Stomach (tissue), 9 donors: ENCODE data around the gene ADGRD1. TPM values are rescaled to one million over a fixed set of nuclear protein-coding genes. Genes with fewer than 3 reads are reported as not detected.

Source experiments
- DNase-seq, 2 donors: peaks; one replicate each; pipeline versions ENCODE4 v3.0.0 to v3.0.0-alpha.2; 2013 to 2019
- H3K27ac ChIP-seq, 5 donors: fragments of 200-600 bp in 4 of 5; sonication (generic) in 4 of 5; one replicate each; pipeline ENCODE4 v1.5.1; 2013 to 2019; ENCODE audit warnings: mild to moderate bottlenecking in 1 of 5, moderate library complexity in 1 of 5
- H3K27me3 ChIP-seq, 3 donors: fragments of 200-600 bp; sonication (generic); one replicate each; pipeline ENCODE4 v1.5.1; 2017 to 2019; ENCODE audit warnings: mixed run types in 1 of 3
- H3K36me3 ChIP-seq, 4 donors: fragments of 200-600 bp; sonication (generic); 1 replicate in 3 of 4; 2 replicates in 1 of 4; pipeline ENCODE4 v1.5.1; 2016 to 2019
- H3K4me1 ChIP-seq, 4 donors: fragments of 200-600 bp; sonication (generic); one replicate each; pipeline ENCODE4 v1.5.1; 2016 to 2019
- H3K4me3 ChIP-seq, 4 donors: fragments of 200-600 bp; sonication (generic) in 3 of 4; one replicate each; pipeline ENCODE4 v1.5.1; 2016 to 2019; ENCODE audit warnings: mild to moderate bottlenecking in 1 of 4
- H3K9me3 ChIP-seq, 4 donors: fragments of 200-600 bp; sonication (generic); one replicate each; pipeline ENCODE4 v1.5.1; 2016 to 2019
- EP300 ChIP-seq: sonication (generic); formaldehyde crosslinking; IDR thresholded peaks from one replicate; pipeline ENCODE4 v1.6.1; 2017; ENCODE audit warnings: antibody characterized with exemption
- POLR2A ChIP-seq, 4 donors: fragments of 450-650 bp; IDR thresholded peaks; one replicate each; pipeline ENCODE4 v1.6.1; 2016; ENCODE audit warnings: antibody characterized with exemption in 4 of 4, control low read depth in 2 of 4, mild to moderate bottlenecking in 1 of 4, moderate library complexity in 1 of 4
- POLR2AphosphoS5 ChIP-seq, 3 donors: sonication (generic); formaldehyde crosslinking; IDR thresholded peaks; one replicate each; pipeline ENCODE4 v1.6.1; 2016; ENCODE audit warnings: antibody characterized with exemption in 3 of 3
- WGBS, 5 donors: extraction: QIAGEN DNeasy Blood & Tissue Kit in 3 of 5; methylation state at CpG; one replicate each; pipeline versions ENCODE4 v1.1.5 to v1.1.7; 2013 to 2018; 5-methylcytosine and 5-hydroxymethylcytosine counted together
- intact Hi-C: fragments of 100-400 bp; cut with DNase I; formaldehyde crosslinking; loops from one replicate; pipeline ENCODE4 v1.15.1; 2023; ENCODE audit warnings: low total_unique reads
- polyA plus RNA-seq, 3 donors: library from polyadenylated mRNA; stranded (reverse); fragments of 200-250 nt; gene quantifications; one replicate each; pipeline ENCODE4 v1.2.3, GENCODE V29; 2013
- total RNA-seq, 5 donors: library from RNA; depleted of rRNA; stranded (reverse); fragments of >200 nt; gene quantifications; one replicate each; pipeline versions ENCODE4 v1.1.0 to v1.2.3, GENCODE V29; 2014 to 2016
- TF ChIP-seq, protein P1 (sequence below), 7 experiments: fragments of 450-650 bp in 4 of 7; fragments of 200-600 bp in 3 of 7; sonication (generic) in 3 of 7; IDR thresholded peaks; one replicate each; pipeline ENCODE4 v1.5.1; 2016 to 2019; ENCODE audit warnings: antibody characterized with exemption in 7 of 7, control low read depth in 2 of 7, mild to moderate bottlenecking in 1 of 7
- donor health status: healthy with polysubstance abuse.
- donor health status: Bipolar disorder and iron deficiency.
- donor health status: healthy.

The ADGRD1 gene
- total and polyA plus RNA-seq, 8 donors: 3.7 to 43.8 (median 15.4) TPM

GRCh38 chr12:131017477-131017991 is 63.8 kb downstream of the ADGRD1 start:
- no peak overlapping the region for H3K27ac ChIP-seq
- intact Hi-C loops: no loop called here
- no peaks in the 10 kb centered on the region for H3K9me3 ChIP-seq
- no peak for DNase-seq
- no peak overlapping the region for H3K4me3 ChIP-seq
- no peaks in the 10 kb centered on the region for H3K27me3 ChIP-seq
- no peak for TF ChIP-seq POLR2A (IDR thresholded peaks at IDR 0.05)
- no peak for TF ChIP-seq EP300
- TF ChIP-seq, protein P1, sequence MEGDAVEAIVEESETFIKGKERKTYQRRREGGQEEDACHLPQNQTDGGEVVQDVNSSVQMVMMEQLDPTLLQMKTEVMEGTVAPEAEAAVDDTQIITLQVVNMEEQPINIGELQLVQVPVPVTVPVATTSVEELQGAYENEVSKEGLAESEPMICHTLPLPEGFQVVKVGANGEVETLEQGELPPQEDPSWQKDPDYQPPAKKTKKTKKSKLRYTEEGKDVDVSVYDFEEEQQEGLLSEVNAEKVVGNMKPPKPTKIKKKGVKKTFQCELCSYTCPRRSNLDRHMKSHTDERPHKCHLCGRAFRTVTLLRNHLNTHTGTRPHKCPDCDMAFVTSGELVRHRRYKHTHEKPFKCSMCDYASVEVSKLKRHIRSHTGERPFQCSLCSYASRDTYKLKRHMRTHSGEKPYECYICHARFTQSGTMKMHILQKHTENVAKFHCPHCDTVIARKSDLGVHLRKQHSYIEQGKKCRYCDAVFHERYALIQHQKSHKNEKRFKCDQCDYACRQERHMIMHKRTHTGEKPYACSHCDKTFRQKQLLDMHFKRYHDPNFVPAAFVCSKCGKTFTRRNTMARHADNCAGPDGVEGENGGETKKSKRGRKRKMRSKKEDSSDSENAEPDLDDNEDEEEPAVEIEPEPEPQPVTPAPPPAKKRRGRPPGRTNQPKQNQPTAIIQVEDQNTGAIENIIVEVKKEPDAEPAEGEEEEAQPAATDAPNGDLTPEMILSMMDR (IDR thresholded peaks at IDR 0.05): no peak
- no peak for TF ChIP-seq POLR2AphosphoS5 (IDR thresholded peaks at IDR 0.05)
- peaks cover 0 to 40% (median 6%) of the 10 kb centered on the region in 4 donors for H3K36me3 ChIP-seq
- H3K4me1 ChIP-seq: no peaks in the 10 kb centered on the region

DNA sequence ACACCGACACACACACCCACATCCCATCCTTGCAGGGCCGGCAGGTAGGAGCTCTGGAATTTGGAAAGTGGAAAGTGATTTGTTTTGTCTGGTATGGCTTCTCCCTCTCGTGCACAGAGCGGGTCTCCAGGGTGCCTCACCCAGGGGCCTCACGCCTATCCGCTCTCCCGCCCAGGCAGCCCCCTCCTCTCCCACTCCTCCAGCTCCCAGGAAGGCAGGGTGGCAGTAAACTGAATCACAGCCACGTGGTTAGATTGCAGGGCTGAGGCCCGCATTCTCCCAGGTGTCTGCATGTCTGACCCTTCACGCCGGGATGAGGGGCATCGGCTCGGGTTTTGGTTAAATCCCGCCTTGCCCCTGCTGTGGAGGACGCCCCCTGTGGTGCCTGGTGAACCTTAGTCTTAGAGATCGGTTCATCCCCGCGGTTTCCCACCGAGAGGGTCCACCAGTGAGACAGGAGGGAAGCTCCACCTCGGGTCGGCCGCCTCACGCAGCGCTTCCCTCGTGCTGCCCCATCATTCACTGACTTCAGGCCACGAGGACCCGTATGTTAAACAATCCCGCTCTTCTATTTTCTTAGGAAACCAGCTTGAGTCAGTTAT is 64.4 kb downstream of the ADGRD1 start:
- no peaks in the 10 kb centered on the region for H3K27me3 ChIP-seq
- no peaks in the 10 kb centered on the region for H3K9me3 ChIP-seq
- intact Hi-C loops: no loop called here
- H3K27ac ChIP-seq: no peak overlapping the region
- TF ChIP-seq EP300: no peak
- no peak for TF ChIP-seq POLR2A (IDR thresholded peaks at IDR 0.05)
- no peak for TF ChIP-seq POLR2AphosphoS5 (IDR thresholded peaks at IDR 0.05)
- TF ChIP-seq, protein P1 (IDR thresholded peaks at IDR 0.05): no peak
- 73 to 88% (median 77%) methylated on average over 18 to 28 of the region's 28 CpGs for WGBS, 5 donors
- no peaks in the 10 kb centered on the region for H3K4me1 ChIP-seq
- peaks cover 0 to 45% (median 6%) of the 10 kb centered on the region in 4 donors for H3K36me3 ChIP-seq
- no peak overlapping the region for H3K4me3 ChIP-seq
- no peak for DNase-seq

- H3K27ac ChIP-seq: no peak overlapping the region
- peaks cover 0 to 53% (median 6%) of the 10 kb centered on the region in 4 donors for H3K36me3 ChIP-seq
- 65 to 76% (median 70%) methylated on average over 12 to 16 of the region's 16 CpGs for WGBS, 5 donors
- DNase-seq: no peak
- H3K9me3 ChIP-seq: no peaks in the 10 kb centered on the region
- intact Hi-C loops: no loop called here
- no peaks in the 10 kb centered on the region for H3K27me3 ChIP-seq
- H3K4me1 ChIP-seq: no peaks in the 10 kb centered on the region
- H3K4me3 ChIP-seq: no peak overlapping the region
- TF ChIP-seq POLR2A (IDR thresholded peaks at IDR 0.05) (no peak), EP300 (no peak), POLR2AphosphoS5 (IDR thresholded peaks at IDR 0.05) (no peak)
- TF ChIP-seq, protein P1 (IDR thresholded peaks at IDR 0.05): no peak
Measured at GRCh38 chr12:131018808-131019397, 65.2 kb downstream of the ADGRD1 start.

GRCh38 chr12:131020326-131021153 is 66.8 kb downstream of the ADGRD1 start:
- 77 to 80% (median 79%) methylated on average over 12 to 13 of the region's 13 CpGs for WGBS, 5 donors
- H3K27ac ChIP-seq: no peak overlapping the region
- H3K4me3 ChIP-seq: no peak overlapping the region
- intact Hi-C loops: no loop called here
- H3K36me3 ChIP-seq: peaks cover 0 to 46% (median under 1%) of the 10 kb centered on the region in 4 donors
- no peak for DNase-seq
- no peaks in the 10 kb centered on the region for H3K27me3 ChIP-seq
- TF ChIP-seq, protein P1 (IDR thresholded peaks at IDR 0.05): no peak
- TF ChIP-seq EP300 (no peak), POLR2AphosphoS5 (IDR thresholded peaks at IDR 0.05) (no peak), POLR2A (IDR thresholded peaks at IDR 0.05) (no peak)
- no peaks in the 10 kb centered on the region for H3K9me3 ChIP-seq
- no peaks in the 10 kb centered on the region for H3K4me1 ChIP-seq
